Spleen (tissue), 11 donors: ENCODE data around the gene TCF12. TPM values are rescaled to one million over a fixed set of nuclear protein-coding genes. Genes with fewer than 3 reads are reported as not detected.

ENCODE experiments used
- DNase-seq: peaks from one replicate; pipeline ENCODE4 v3.0.0-alpha.2; 2020
- H3K27ac ChIP-seq, 8 donors: fragments of 200-600 bp; sonication (generic) in 7 of 8; 1 replicate in 4 of 8; 2 replicates in 4 of 8; pipeline versions ENCODE4 v1.5.0 to v1.8.0; 2016 to 2021; ENCODE audit warnings: inconsistent platforms in 4 of 8, mild to moderate bottlenecking in 4 of 8, moderate library complexity in 1 of 8
- H3K27me3 ChIP-seq, 7 donors: fragments of 200-600 bp; sonication (generic) in 6 of 7; replicated peaks in 1 of 7; 1 replicate in 4 of 7; 2 replicates in 3 of 7; pipeline versions ENCODE4 v1.5.0 to v1.8.0; 2016 to 2021; ENCODE audit warnings: inconsistent platforms in 3 of 7, mild to moderate bottlenecking in 1 of 7
- H3K36me3 ChIP-seq, 6 donors: fragments of 200-600 bp; sonication (generic) in 5 of 6; 1 replicate in 4 of 6; 2 replicates in 2 of 6; pipeline versions ENCODE4 v1.5.0 to v1.8.0; 2016 to 2021; ENCODE audit warnings: inconsistent platforms in 2 of 6
- H3K4me1 ChIP-seq, 6 donors: fragments of 200-600 bp; sonication (generic) in 5 of 6; 1 replicate in 3 of 6; 2 replicates in 3 of 6; pipeline versions ENCODE4 v1.5.0 to v1.8.0; 2016 to 2021; ENCODE audit warnings: inconsistent platforms in 3 of 6
- H3K4me3 ChIP-seq, 8 donors: fragments of 200-600 bp; sonication (generic) in 7 of 8; 1 replicate in 4 of 8; 2 replicates in 4 of 8; pipeline versions ENCODE4 v1.5.0 to v1.8.0; 2016 to 2021; ENCODE audit warnings: inconsistent platforms in 4 of 8, mild to moderate bottlenecking in 4 of 8, moderate library complexity in 2 of 8
- H3K9me3 ChIP-seq, 8 donors: fragments of 200-600 bp; sonication (generic) in 7 of 8; 1 replicate in 4 of 8; 2 replicates in 4 of 8; pipeline versions ENCODE4 v1.5.0 to v1.8.0; 2016 to 2021; ENCODE audit warnings: inconsistent platforms in 4 of 8
- CTCF ChIP-seq, 11 experiments: fragments of 200-600 bp in 7 of 11; fragments of 450-650 bp in 4 of 11; sonication (generic) in 4 of 11; IDR thresholded peaks in 8 of 11; conservative IDR thresholded peaks in 3 of 11; 1 replicate in 7 of 11; 2 replicates in 4 of 11; pipeline versions ENCODE4 v1.4.0 to v1.8.0; 2016 to 2021; ENCODE audit warnings: antibody characterized with exemption in 11 of 11, inconsistent platforms in 4 of 11, mild to moderate bottlenecking in 1 of 11
- POLR2A ChIP-seq, 3 donors: fragments of 450-650 bp; IDR thresholded peaks; one replicate each; pipeline ENCODE4 v1.5.1; 2017; ENCODE audit warnings: antibody characterized with exemption in 3 of 3, mild to moderate bottlenecking in 1 of 3
- POLR2AphosphoS5 ChIP-seq, 3 donors: sonication (generic); formaldehyde crosslinking; IDR thresholded peaks; one replicate each; pipeline ENCODE4 v1.5.1; 2017; ENCODE audit warnings: antibody characterized with exemption in 3 of 3
- WGBS, 5 donors: extraction: QIAGEN DNeasy Blood & Tissue Kit in 3 of 5; methylation state at CpG; one replicate each; pipeline versions ENCODE4 v1.1.5 to v1.1.7; 2013 to 2018; 5-methylcytosine and 5-hydroxymethylcytosine counted together
- intact Hi-C: fragments of 100-400 bp; cut with DNase I; formaldehyde crosslinking; loops from one replicate; pipeline ENCODE4 v1.15.0; 2023; ENCODE audit warnings: low total_unique reads
- polyA plus RNA-seq, 3 donors: library from polyadenylated mRNA; stranded (reverse); fragments of 200-250 nt; gene quantifications; one replicate each; pipeline ENCODE4 v1.2.1, GENCODE V29; 2013
- total RNA-seq, 7 donors: library from RNA; depleted of rRNA in 3 of 7; stranded (reverse); fragments of >200 nt in 3 of 7; fragmentation: NEBNext Ultra II Directional in 4 of 7; extraction: Animal tissue kit (Norgen Biotek cat#: 25700) in 4 of 7; gene quantifications; one replicate each; pipeline versions ENCODE4 v1.1.0 to v1.2.1, GENCODE V29; 2016 to 2021
- donor health status: healthy with polysubstance abuse.
- donor health status: DM: no; HTN: no; CAD: no; lungs with moderate emphysema.
- donor health status: DM: no; HTN: no; CAD: no.
- donor health status: Bipolar disorder and iron deficiency.
- donor health status: healthy.
- donor health status: DM: no; HTN: no; CAD: no.
- donor health status: DM: yes; HTN: yes; CAD: no.

The TCF12 gene
- total and polyA plus RNA-seq, 10 donors = 8.3 to 139 (median 111) TPM

GRCh38 chr15:56913241-56913640 is 5.2 kb upstream of the TCF12 start:
- 61 to 93% (median 78%) methylated on average over 3 of the region's 3 CpGs for WGBS, 5 donors
- no peak for TF ChIP-seq CTCF (IDR thresholded peaks at IDR 0.05 in 8 of 11, conservative IDR thresholded peaks at IDR 0.05 in 3 of 11)
- TF ChIP-seq POLR2A (IDR thresholded peaks at IDR 0.05) = no peak
- TF ChIP-seq POLR2AphosphoS5 (IDR thresholded peaks at IDR 0.05) = no peak
- no peak overlapping the region for H3K27ac ChIP-seq

GRCh38 chr15:56913670-56914069 is 4.8 kb upstream of the TCF12 start:
- Histone ChIP-seq H3K4me3 (no peak overlapping the region), H3K36me3 (no peaks in the 10 kb centered on the region), H3K27ac (peak overlapping the region in 1 of 8 donors; percentile 7), H3K27me3 (no peaks in the 10 kb centered on the region), H3K9me3 (no peaks in the 10 kb centered on the region), H3K4me1 (peaks cover 4 to 27% (median 14%) of the 10 kb centered on the region in 6 donors)
- intact Hi-C loops = no loop called here
- TF ChIP-seq POLR2A (IDR thresholded peaks at IDR 0.05) (no peak), POLR2AphosphoS5 (IDR thresholded peaks at IDR 0.05) (no peak), CTCF (IDR thresholded peaks at IDR 0.05 in 8 of 11, conservative IDR thresholded peaks at IDR 0.05 in 3 of 11) (no peak)
- DNase-seq = no peak
- 57 to 74% (median 70%) methylated on average over 2 of the region's 2 CpGs for WGBS, 5 donors

More at GRCh38 chr15:56913241-56913640, 5.2 kb upstream of the TCF12 start:
- H3K4me1 ChIP-seq = peaks cover 4 to 27% (median 14%) of the 10 kb centered on the region in 6 donors
- H3K4me3 ChIP-seq = no peak overlapping the region
- intact Hi-C loops = no loop called here
- no peaks in the 10 kb centered on the region for H3K27me3 ChIP-seq
- no peaks in the 10 kb centered on the region for H3K36me3 ChIP-seq
- H3K9me3 ChIP-seq = no peaks in the 10 kb centered on the region
- DNase-seq = no peak

GRCh38 chr15:56915888-56916287 is 2.6 kb upstream of the TCF12 start:
- H3K27ac ChIP-seq = no peak overlapping the region
- H3K9me3 ChIP-seq = no peaks in the 10 kb centered on the region
- 91 to 94% (median 92%) methylated on average over 4 of the region's 4 CpGs for WGBS, 5 donors
- DNase-seq = no peak
- TF ChIP-seq POLR2AphosphoS5 (IDR thresholded peaks at IDR 0.05) = no peak
- no peak for TF ChIP-seq CTCF (IDR thresholded peaks at IDR 0.05 in 8 of 11, conservative IDR thresholded peaks at IDR 0.05 in 3 of 11)
- TF ChIP-seq POLR2A (IDR thresholded peaks at IDR 0.05) = no peak
- intact Hi-C loops = no loop called here
- no peaks in the 10 kb centered on the region for H3K36me3 ChIP-seq
- peaks cover 12 to 40% (median 27%) of the 10 kb centered on the region in 6 donors for H3K4me1 ChIP-seq
- no peak overlapping the region for H3K4me3 ChIP-seq
- H3K27me3 ChIP-seq = no peaks in the 10 kb centered on the region

GRCh38 chr15:56916825-56917477 is 1.5 kb upstream of the TCF12 start:
- TF ChIP-seq POLR2AphosphoS5 (IDR thresholded peaks at IDR 0.05) (no peak), POLR2A (IDR thresholded peaks at IDR 0.05) (no peak), CTCF (IDR thresholded peaks at IDR 0.05 in 8 of 11, conservative IDR thresholded peaks at IDR 0.05 in 3 of 11) (no peak)
- no peak for DNase-seq
- H3K9me3 ChIP-seq = no peaks in the 10 kb centered on the region
- peak overlapping the region in 7 of 8 donors; percentile 91 to 97 (median 95) for H3K27ac ChIP-seq
- H3K4me1 ChIP-seq = peaks cover 12 to 50% (median 36%) of the 10 kb centered on the region in 6 donors
- H3K27me3 ChIP-seq = no peaks in the 10 kb centered on the region
- intact Hi-C loops = no loop called here
- H3K4me3 ChIP-seq = peak overlapping the region in 5 of 8 donors; percentile 91 to 96 (median 94)
- H3K36me3 ChIP-seq = no peaks in the 10 kb centered on the region
- WGBS, 5 donors = 94 to 97% (median 96%) methylated on average over 8 of the region's 8 CpGs
